Melanocyte of skin (primary cell): Measurements from ENCODE around the gene ZKSCAN5. TPM values are rescaled to one million over a fixed set of nuclear protein-coding genes. Genes with fewer than 3 reads are reported as not detected.

Experiments
- total RNA-seq, 2 donors: library from RNA; depleted of rRNA; stranded (reverse); fragments of >200 nt; gene quantifications; 2 replicates each; pipeline ENCODE4 v1.2.3, GENCODE V29; 2012

The ZKSCAN5 gene
- 10 to 100 TPM; 13.1 to 14.3 TPM for total RNA-seq

DNA sequence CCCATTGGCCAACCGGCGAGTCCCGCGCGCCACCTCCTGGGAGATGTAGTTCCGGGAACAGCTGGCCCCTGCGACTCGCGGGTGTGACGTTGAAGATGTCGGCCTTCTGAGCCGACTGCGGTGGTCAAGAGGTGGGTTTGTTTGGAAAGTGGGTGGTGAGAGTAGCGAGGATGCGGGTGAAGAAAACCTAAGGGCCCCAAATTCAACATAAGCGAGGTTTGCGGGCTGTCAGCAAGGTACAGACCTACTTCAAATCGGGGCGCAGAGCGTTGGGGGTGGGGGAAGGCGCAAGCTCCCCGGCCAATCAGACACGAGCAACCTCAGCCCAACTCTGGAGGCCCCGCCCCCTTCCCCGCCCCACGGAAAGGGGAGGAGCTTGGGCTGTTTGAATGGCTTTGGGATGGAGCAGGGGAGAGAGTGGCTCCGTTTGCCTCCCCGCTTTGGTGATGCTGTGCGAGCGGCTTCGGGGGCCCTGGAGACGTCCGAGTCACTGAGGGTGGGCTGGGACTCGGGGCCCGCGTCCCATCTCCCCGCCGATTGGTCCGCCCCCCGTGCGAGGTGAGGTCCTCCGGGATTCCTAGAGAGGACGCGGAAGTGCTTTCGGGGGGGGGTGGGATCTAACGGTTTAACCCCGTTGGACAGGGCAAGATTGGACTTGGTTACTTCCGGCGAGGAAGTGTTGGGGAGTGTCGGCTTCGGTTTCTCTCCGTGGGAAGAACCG is at the start of gene ZKSCAN5:
ZKSCAN5 (plus strand) TSS at position 60 of the 721 bp plus-strand sequence. CDS start 1,383 bp downstream, outside the sequence.

DNA sequence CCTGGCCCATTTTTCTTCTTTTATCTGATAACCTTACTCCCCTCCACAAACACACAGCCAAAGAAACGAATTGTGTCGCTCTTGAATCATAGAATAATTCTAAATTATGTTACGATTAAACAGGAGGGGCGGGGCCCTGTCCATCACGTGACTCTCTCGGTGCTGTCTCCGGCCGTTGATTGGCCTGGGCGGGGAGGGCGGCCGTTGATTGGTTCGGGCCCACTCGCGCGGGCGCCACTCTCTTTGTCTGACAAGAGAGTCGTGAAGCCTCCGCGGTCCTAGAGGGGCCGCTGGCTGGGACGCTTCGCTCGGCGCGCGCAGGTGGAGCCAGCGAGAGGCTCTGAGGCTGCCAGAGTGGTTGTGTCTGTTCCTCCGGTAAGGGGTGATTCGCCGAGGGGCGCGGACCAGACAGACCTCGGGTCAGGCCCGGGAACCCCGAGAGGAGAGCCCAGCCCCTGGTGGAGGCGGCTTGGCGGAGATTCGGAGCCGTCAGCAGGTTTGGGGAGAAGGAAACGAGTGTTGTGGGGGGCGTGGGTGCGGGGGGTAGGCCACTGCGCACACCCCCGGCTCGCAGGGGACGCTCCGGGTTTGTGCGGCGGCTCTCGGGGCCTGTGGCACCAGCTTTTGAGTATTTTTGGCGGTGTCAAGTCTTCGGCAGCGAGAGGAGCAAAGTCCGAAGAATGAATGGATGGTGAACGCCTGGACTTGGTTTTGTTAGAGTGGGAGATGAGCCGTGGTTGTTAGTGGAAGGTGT is 31.7 kb upstream of the ZKSCAN5 start, which contains the start of gene ZNF789:
ZNF789 (plus strand) TSS at position 330 of the 754 bp plus-strand sequence. CDS start 3,567 bp downstream, outside the sequence.

DNA sequence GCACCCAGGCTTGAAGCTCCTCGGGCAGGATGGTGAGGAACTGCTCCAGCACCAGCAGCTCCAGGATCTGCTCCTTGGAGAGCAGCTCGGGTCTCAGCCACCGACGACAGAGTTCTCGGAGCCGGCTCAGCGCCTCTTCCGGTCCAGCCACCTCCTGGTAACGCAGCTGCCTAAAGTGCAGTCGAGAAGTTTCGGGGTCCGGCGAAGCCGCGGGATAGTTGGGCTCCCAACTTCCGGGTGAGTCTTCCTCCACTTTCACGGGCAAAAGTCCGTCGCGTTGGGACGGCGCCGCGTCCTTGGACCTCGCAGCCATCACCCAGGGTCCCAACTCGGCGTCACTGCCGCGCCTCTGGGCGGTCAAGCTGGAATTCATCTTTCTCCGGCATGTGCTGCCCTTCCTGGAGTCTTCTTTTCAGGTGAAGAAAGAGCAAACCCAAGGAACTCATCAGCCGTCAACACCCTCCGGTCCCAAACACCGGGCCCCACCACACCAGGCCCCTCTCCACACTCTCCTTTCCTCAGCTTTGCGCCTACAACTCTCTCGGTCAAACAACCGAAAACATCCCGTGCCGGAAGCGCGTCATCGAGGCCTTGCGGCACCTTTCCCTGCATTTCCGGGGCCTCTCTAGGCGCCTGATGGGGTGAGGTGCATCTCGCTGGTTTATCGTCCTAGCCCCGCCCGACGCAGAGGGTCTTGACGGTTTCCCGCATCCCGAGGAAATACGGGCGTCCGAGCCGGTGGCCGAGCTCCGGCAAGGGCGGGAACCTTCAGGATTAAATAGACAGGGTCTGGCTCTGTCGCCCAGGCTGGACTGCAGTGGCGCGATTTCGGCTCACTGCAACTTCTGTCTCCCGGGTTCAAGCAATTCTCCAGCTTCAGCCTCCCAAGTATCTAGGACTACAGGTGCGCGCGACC is 4.5 kb upstream of the ZKSCAN5 start, which contains the start of gene ZNF394:
ZNF394 (minus strand) TSS at position 561 of the 916 bp plus-strand sequence; CDS start at position 373, 188 bp downstream.

DNA sequence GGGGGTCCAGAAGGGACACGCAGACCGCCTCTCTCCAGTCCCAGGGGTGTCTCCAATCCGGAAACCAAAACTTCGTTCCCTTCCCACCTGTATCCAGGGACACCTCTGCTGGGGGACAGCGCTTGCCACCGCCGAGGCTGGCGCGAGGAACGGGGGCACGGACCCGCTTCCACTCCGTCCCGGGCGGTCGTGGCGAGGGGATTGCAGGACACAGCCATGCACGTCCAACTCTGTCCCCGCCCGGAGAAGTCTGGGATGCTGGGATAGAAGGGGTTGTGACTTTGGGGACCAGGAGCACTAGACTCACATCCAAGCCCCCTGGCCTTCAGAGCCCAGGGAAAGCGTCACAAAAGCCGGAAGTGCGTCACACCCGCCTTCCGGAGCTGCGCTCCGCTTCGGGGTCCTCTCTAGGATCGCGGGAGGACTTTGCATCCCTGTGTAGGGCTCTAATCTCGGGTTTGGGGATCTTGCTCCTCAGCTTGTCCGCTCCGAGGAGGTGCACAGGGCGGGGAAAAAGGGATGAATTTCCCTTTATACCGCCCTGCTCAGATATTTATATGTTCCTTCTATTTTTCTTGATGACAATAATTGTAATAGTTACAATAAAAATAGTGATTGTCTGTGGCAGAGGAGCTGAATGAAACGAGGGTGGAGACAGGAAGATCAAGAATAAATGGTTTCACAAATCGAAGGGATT is 47.5 kb downstream of the ZKSCAN5 start, which contains the start of gene FAM200A:
FAM200A (minus strand) TSS at position 348 of the 697 bp plus-strand sequence. CDS start 3,707 bp downstream, outside the sequence.

DNA sequence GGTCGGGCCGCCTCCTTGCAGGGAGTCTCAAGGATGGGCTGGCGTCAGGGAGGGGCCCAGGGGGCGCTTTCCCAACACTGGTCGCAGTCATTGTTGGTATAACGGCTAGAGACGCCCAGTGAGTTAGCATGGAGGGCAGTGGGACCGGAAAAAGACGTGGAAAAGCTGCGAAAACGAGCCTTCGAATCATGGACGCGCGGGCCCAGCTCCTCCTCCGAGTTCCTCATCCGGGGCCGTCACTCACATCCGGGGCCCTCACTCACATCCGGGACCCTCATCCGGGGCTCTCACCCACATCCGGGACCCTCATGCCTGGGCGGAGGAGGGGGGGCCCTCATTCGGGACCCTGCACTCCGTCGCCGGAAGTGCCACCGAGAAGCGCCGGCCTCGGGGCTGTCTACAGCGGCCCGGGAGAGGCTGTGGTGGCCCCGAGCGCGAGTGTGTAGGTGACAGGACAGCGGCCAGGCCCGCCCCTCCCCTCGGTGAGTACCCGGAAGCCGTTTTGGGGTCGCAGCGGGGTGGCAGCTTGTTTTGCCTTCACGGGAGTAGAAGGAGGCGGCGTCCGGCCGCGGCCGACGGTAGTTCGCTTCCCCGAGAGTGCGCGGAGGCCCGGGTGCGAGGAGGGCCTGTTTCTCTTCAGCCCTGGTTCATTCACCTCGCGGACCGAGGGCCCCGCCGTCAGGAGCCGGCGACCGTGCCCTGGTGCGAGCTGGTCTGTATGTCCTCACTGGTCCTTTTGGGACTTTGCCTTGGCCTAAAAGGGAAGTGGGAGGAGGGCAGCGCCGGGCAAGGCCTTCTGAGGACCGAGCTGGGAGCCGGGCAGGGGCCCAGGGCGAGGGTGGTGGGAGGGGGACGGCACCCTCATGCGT is 54.1 kb downstream of the ZKSCAN5 start, which contains the start of gene ZNF655:
ZNF655 (plus strand) TSS at position 337 of the 869 bp plus-strand sequence. CDS start 1,918 bp downstream, outside the sequence.

Other genes starting within 250 kb of the ZKSCAN5 start
- gene MYH16, start 231.8 kb upstream of the ZKSCAN5 start, total RNA-seq: under 1 TPM in 1 of 2 donors, not detected in 1; under 0.01 TPM
- gene ARPC1A, start 178.8 kb upstream of the ZKSCAN5 start, total RNA-seq: 100 to 1,000 TPM; 146 to 188 TPM
- gene ARPC1B, start 129.9 kb upstream of the ZKSCAN5 start, total RNA-seq: 100 to 1,000 TPM; 549 to 734 TPM
- 10 to 100 TPM; 35.8 to 44.3 TPM for gene PDAP1, start 96.1 kb upstream of the ZKSCAN5 start, total RNA-seq
- 100 to 1,000 TPM in 1 of 2 donors, 10 to 100 TPM in 1; 85.0 to 108 TPM for gene BUD31, start 95.7 kb upstream of the ZKSCAN5 start, total RNA-seq
- gene PTCD1, start 65.9 kb upstream of the ZKSCAN5 start, total RNA-seq: 10 to 100 TPM in 1 of 2 donors, 1 to 10 TPM in 1; 7.2 to 10.3 TPM
- gene CPSF4, start 65.7 kb upstream of the ZKSCAN5 start, total RNA-seq: 10 to 100 TPM; 24.4 to 28.3 TPM
- gene ATP5MF, start 38.5 kb upstream of the ZKSCAN5 start, total RNA-seq: 100 to 1,000 TPM; 642 to 691 TPM
- 10 to 100 TPM in 1 of 2 donors, 1 to 10 TPM in 1; 8.6 to 14.3 TPM for gene ZNF789, start 31.8 kb upstream of the ZKSCAN5 start, total RNA-seq
- gene ZNF394, start 4.4 kb upstream of the ZKSCAN5 start, total RNA-seq: 10 to 100 TPM; 29.3 to 30.3 TPM
- 1 to 10 TPM; 7.0 to 7.6 TPM for gene FAM200A, start 47.5 kb downstream of the ZKSCAN5 start, total RNA-seq
- gene ZNF655, start 54.0 kb downstream of the ZKSCAN5 start, total RNA-seq: 10 to 100 TPM; 48.6 to 53.3 TPM
- gene TMEM225B, start 93.6 kb downstream of the ZKSCAN5 start, total RNA-seq: under 1 TPM; under 0.01 to 0.33 TPM
- 10 to 100 TPM in 1 of 2 donors, 1 to 10 TPM in 1; 8.9 to 15.3 TPM for gene ZSCAN25, start 112.3 kb downstream of the ZKSCAN5 start, total RNA-seq
- under 1 TPM in 1 of 2 donors, not detected in 1; under 0.01 TPM for gene CYP3A5, start 175.3 kb downstream of the ZKSCAN5 start, total RNA-seq
- not detected for gene CYP3A7, start 230.5 kb downstream of the ZKSCAN5 start, total RNA-seq